NB4 (cell line): ENCODE results near the gene PSD4.
A peak's percentile ranks its signal among the peaks of the same experiment; 100 is the strongest.

Experiments
- DNase-seq: peaks from one replicate; pipeline ENCODE4 v3.0.0; 2010; ENCODE audit warnings: low read depth
- H3K4me3 ChIP-seq: one replicate; pipeline ENCODE4 v1.5.1; 2011; ENCODE audit warnings: mild to moderate bottlenecking, low read depth, low read length, moderate library complexity
- MYC ChIP-seq: IDR thresholded peaks from 2 replicates; pipeline ENCODE4 v1.6.1; 2011; ENCODE audit warnings: low read depth, low read length
- POLR2A ChIP-seq: IDR thresholded peaks from 2 replicates; pipeline ENCODE4 v1.6.1; 2011; ENCODE audit warnings: mild to moderate bottlenecking; ENCODE audit not compliant: insufficient read length; ENCODE audit errors: extremely low read depth
- TF ChIP-seq, protein P1 (sequence below): IDR thresholded peaks from 2 replicates; pipeline ENCODE4 v1.6.1; 2011; ENCODE audit warnings: low read depth, low read length
- TF ChIP-seq, protein P2 (sequence below): IDR thresholded peaks from one replicate; pipeline ENCODE4 v1.5.1; 2012; ENCODE audit warnings: low read depth, low read length

Gene PSD4

DNA sequence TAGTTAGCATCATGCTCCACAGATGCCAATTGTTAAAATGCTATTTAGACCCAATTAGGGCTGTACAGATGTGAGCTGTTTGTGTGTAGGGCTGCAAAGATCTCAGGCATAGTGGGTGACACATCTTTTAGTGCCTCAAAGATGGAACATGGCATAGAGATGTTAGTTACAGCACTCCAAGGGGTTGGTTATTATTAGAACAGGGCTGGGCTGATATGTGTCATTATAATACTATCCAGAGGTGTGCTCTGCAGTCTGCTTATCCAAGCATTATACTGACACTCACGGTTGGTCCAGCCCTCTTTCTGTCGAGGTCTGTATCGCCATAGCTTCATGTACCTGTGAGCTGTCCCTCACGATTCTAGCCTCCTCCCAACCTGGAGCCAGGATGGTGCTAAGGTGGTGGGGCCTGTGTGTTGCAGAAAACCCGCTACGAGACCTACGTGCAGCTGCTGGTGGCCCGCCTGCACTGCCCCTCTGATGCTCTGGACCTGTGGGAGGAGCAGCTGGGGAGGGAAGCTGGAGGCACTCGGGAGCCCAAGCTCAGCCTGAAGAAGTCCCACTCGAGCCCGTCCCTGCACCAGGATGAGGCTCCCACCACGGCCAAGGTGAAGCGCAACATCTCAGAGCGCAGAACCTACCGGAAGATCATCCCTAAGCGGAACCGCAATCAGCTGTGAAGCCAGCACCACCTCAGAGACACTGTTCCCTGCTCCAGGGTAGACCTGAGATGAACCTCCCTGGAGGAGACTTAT lies 27.1 kb downstream of the PSD4 start:
- TF ChIP-seq, protein P1, sequence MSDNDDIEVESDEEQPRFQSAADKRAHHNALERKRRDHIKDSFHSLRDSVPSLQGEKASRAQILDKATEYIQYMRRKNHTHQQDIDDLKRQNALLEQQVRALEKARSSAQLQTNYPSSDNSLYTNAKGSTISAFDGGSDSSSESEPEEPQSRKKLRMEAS: no peak
- TF ChIP-seq POLR2A (no peak), MYC (no peak)
- TF ChIP-seq, protein P2, sequence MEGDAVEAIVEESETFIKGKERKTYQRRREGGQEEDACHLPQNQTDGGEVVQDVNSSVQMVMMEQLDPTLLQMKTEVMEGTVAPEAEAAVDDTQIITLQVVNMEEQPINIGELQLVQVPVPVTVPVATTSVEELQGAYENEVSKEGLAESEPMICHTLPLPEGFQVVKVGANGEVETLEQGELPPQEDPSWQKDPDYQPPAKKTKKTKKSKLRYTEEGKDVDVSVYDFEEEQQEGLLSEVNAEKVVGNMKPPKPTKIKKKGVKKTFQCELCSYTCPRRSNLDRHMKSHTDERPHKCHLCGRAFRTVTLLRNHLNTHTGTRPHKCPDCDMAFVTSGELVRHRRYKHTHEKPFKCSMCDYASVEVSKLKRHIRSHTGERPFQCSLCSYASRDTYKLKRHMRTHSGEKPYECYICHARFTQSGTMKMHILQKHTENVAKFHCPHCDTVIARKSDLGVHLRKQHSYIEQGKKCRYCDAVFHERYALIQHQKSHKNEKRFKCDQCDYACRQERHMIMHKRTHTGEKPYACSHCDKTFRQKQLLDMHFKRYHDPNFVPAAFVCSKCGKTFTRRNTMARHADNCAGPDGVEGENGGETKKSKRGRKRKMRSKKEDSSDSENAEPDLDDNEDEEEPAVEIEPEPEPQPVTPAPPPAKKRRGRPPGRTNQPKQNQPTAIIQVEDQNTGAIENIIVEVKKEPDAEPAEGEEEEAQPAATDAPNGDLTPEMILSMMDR: no peak
- no peak overlapping the region for H3K4me3 ChIP-seq
- no peak for DNase-seq

DNA sequence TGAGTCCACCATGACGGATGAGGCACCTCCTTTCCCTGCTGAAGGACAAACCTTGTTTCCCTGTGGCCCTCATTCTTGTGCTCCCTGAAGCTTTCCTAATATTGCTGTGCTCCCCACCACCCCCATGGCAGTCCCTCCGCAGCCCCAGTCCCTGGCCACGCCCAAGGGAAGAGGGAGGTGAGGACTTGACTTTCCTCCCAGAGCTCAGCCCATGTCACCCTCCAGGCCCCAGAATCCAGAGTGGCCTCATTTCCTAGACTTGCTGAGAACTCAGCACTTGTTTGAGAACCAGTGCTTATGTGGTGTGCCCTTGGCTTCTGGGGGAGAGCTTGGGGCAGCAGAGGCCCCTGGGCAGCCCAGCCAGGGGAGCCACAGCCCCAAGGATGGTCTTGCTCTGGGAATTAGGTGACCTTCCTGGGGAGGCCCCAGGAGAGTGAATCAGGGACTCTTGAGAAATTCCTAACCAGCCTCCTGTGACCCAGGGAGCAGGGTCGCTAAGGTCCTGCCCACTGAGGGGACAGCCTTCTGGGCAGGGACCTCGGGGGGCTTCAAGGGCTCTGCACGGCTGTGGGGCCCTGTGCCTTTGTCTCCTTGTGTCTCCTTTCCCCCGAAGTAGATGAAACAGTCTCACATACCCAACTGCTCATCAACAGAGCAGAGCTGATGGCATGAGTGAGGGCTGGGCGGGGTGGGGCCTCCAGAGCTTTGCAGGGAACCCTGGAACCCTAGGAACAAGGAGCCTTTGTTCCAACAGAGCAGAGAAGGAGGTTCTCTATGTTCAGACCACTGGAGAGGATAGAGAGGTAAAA lies 27.9 kb downstream of the PSD4 start:
- no peak for TF ChIP-seq POLR2A
- TF ChIP-seq, protein P1: no peak
- TF ChIP-seq, protein P2: no peak
- no peak for TF ChIP-seq MYC
- H3K4me3 ChIP-seq: no peak overlapping the region
- no peak for DNase-seq

DNA sequence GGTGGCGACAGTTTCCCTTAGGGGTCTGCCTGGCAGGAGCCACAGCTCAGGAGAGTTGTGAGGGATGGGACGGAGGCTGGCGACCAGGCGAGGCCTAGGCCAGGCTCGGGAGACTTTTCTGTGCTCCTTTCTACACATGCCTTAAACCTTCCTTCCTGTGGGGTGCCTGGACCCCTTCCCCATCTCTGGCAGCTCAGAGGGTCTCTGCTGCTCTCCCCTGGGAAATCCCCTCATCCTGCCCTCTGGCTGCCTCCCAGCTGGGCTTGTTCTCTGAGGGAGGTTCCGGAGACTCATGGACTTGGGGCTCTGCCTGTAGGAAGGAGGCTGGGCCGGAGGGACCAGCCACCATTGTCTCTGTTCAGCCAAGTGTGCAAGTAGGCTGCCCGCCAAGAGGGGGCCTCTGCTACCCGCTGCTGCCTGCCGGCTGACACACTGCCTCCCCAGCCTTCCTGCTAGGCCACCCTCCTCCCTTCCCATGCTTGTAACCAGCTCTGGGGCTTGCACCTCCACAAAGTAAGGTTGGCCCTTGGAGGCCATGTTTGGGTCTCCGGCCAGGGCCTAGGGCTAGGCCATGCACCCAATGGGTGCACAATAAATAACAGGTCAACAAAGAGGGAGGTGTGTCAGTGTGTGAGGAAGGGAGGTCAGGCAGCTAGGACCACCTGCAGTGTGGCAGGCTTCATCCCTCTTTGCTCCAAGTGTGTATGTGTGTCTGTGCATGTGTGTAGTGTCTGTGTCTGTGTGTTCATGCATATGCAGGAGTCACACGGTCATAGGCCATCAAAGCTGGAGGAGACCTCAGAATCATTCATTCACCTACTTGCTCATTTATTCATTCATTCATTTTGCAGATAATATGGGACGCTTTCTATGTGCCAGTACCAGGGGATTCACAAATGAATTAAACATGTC lies 28.8 kb downstream of the PSD4 start:
- TF ChIP-seq, protein P1: no peak
- peak; percentile 27 for DNase-seq
- H3K4me3 ChIP-seq: no peak overlapping the region

DNA sequence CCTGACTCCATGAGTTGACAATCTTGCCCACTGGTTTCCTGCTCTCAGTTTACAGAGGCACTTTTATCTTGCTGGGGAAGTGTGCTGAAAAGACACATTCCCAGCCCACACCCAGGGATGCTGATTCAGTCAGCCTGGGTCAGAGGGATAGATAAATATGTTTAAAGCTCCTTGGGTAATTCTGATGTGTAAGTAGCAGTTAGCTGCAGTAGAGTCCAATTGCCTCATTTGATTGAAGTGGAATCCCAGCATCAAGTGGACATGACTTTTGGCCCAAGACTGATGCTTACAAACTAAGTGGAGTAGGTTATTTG lies 29.4 kb downstream of the PSD4 start:
- TF ChIP-seq, protein P1: no peak
- TF ChIP-seq, protein P2: no peak
- no peak for TF ChIP-seq POLR2A
- no peak for TF ChIP-seq MYC

DNA sequence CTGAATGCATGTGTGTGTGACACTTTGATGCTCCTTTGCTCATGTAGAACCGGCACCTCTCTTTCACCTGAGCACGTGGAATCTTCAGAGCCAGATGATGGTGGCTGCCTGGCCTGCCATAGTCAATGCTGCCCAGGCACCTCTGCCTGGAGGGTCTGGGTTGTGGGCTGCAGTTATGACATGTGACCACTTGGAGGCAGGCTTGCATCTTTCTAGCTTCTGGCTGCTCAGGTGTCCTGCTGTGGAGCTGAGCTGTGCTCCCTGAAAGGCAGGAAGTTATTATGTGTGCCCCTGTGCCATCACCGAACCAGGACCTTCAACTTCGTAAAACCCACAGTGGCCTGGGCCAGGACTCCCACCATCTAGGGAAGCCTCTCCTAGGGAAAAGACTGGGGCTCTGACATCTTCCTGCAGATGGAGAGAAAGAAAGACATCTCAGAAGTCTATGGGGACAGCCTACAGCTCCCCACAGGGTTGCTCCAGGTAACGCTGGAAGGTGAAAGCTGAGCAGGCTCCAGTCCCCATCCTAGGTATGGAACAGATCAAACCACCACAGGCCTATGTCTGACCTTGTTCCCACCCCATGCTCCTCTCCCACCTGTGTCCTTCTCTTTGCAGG lies 30.2 kb downstream of the PSD4 start:
- DNase-seq: peak; percentile 84
- TF ChIP-seq, protein P2: peak; percentile 93
- no peak for TF ChIP-seq MYC
- TF ChIP-seq, protein P1: peak; percentile 83
- H3K4me3 ChIP-seq: no peak overlapping the region

More for the DNA sequence above, 29.4 kb downstream of the PSD4 start:
- no peak overlapping the region for H3K4me3 ChIP-seq
- no peak for DNase-seq
